Trophoblast cell (in vitro differentiated cells and primary cell): ENCODE measurements around the gene COBL.
A peak's percentile ranks its signal among the peaks of the same experiment; 100 is the strongest.

ENCODE experiments used
- DNase-seq, 2 donors: peaks; one replicate each; pipeline ENCODE4 v3.0.0-alpha.2; 2016
- H2AFZ ChIP-seq: 2 replicates; pipeline ENCODE4 v1.6.1; 2013; ENCODE audit warnings: low read length, moderate library complexity, mild to moderate bottlenecking; ENCODE audit not compliant: insufficient read depth, poor library complexity
- H2AK5ac ChIP-seq: 2 replicates; pipeline ENCODE4 v1.6.1; 2013; ENCODE audit warnings: mild to moderate bottlenecking, low read length
- H2BK120ac ChIP-seq: 2 replicates; pipeline ENCODE4 v1.6.1; 2013; ENCODE audit warnings: low read length, mild to moderate bottlenecking, moderate library complexity; ENCODE audit not compliant: insufficient read depth, poor library complexity
- H2BK12ac ChIP-seq: 2 replicates; pipeline ENCODE4 v1.6.1; 2013; ENCODE audit warnings: mild to moderate bottlenecking, low read length, moderate library complexity
- H2BK5ac ChIP-seq: 2 replicates; pipeline ENCODE4 v1.6.1; 2013; ENCODE audit warnings: low read length, low read depth, moderate library complexity, mild to moderate bottlenecking; ENCODE audit not compliant: poor library complexity
- H3K14ac ChIP-seq: 2 replicates; pipeline ENCODE4 v1.6.1; 2013; ENCODE audit warnings: mild to moderate bottlenecking, low read length
- H3K18ac ChIP-seq: 2 replicates; pipeline ENCODE4 v1.6.1; 2013; ENCODE audit warnings: mild to moderate bottlenecking, low read length
- H3K23ac ChIP-seq: 2 replicates; pipeline ENCODE4 v1.6.1; 2013; ENCODE audit warnings: low read length
- H3K27ac ChIP-seq: 2 replicates; pipeline ENCODE4 v1.5.1; 2013; ENCODE audit warnings: low read depth, mild to moderate bottlenecking, inconsistent platforms, low read length, moderate library complexity
- H3K27me3 ChIP-seq: 2 replicates; pipeline ENCODE4 v1.6.1; 2013; ENCODE audit warnings: inconsistent platforms, mild to moderate bottlenecking, low read length, moderate library complexity; ENCODE audit not compliant: insufficient read depth
- H3K36me3 ChIP-seq, 2 experiments: 1 replicate in 1 of 2; 2 replicates in 1 of 2; pipeline ENCODE4 v1.6.1; 2013; ENCODE audit warnings: low read length in 2 of 2, mild to moderate bottlenecking in 2 of 2, moderate library complexity in 1 of 2; ENCODE audit not compliant: insufficient read depth in 2 of 2, control insufficient read depth in 1 of 2
- H3K4ac ChIP-seq: 2 replicates; pipeline ENCODE4 v1.6.1; 2013; ENCODE audit warnings: low read depth, mild to moderate bottlenecking, low read length, moderate library complexity
- H3K4me1 ChIP-seq, 2 experiments: 1 replicate in 1 of 2; 2 replicates in 1 of 2; pipeline ENCODE4 v1.6.1; 2013; ENCODE audit warnings: low read length in 2 of 2, mild to moderate bottlenecking in 2 of 2, moderate library complexity in 1 of 2; ENCODE audit not compliant: insufficient read depth in 2 of 2, control insufficient read depth in 1 of 2
- H3K4me2 ChIP-seq: 2 replicates; pipeline ENCODE4 v1.6.1; 2013; ENCODE audit warnings: inconsistent platforms, mild to moderate bottlenecking, low read length, moderate library complexity
- H3K4me3 ChIP-seq: 2 replicates; pipeline ENCODE4 v1.5.1; 2013; ENCODE audit warnings: mild to moderate bottlenecking, low read depth, low read length, inconsistent platforms
- H3K79me1 ChIP-seq: one replicate; pipeline ENCODE4 v1.6.1; 2013; ENCODE audit warnings: low read length
- H3K79me2 ChIP-seq: 2 replicates; pipeline ENCODE4 v1.6.1; 2013; ENCODE audit warnings: low read length, mild to moderate bottlenecking; ENCODE audit not compliant: control insufficient read depth, insufficient read depth, poor library complexity
- H3K9ac ChIP-seq: 2 replicates; pipeline ENCODE4 v1.6.1; 2013; ENCODE audit warnings: mild to moderate bottlenecking, low read length
- H3K9me3 ChIP-seq: 2 replicates; pipeline ENCODE4 v1.6.1; 2013; ENCODE audit warnings: low read depth, mild to moderate bottlenecking, control low read depth, inconsistent platforms, low read length; ENCODE audit not compliant: insufficient read depth
- H4K12ac ChIP-seq: 2 replicates; pipeline ENCODE4 v1.6.1; 2013; ENCODE audit warnings: low read depth, mild to moderate bottlenecking, low read length, moderate library complexity
- H4K8ac ChIP-seq: 2 replicates; pipeline ENCODE4 v1.6.1; 2013; ENCODE audit warnings: low read depth, mild to moderate bottlenecking, low read length, moderate library complexity
- H4K91ac ChIP-seq: one replicate; pipeline ENCODE4 v1.6.1; 2013; ENCODE audit warnings: low read depth, mild to moderate bottlenecking, low read length, moderate library complexity
- WGBS: extraction: QIAGEN DNeasy Blood & Tissue Kit; methylation state at CpG from one replicate; pipeline ENCODE4 v1.1.7; 2013; ENCODE audit warnings: missing lambda C conversion rate; ENCODE audit not compliant: insufficient read length, insufficient coverage; ENCODE audit errors: extremely low coverage; 5-methylcytosine and 5-hydroxymethylcytosine counted together

Gene COBL

GRCh38 chr7:51046103-51046466, 270.5 kb downstream of the COBL start:
- Histone ChIP-seq H4K91ac (no peak overlapping the region), H3K18ac (no peak overlapping the region), H3K9me3 (no peaks in the 10 kb centered on the region), H3K79me1 (no peaks in the 10 kb centered on the region), H3K9ac (no peak overlapping the region), H4K12ac (no peak overlapping the region), H3K14ac (no peak overlapping the region), H3K23ac (no peak overlapping the region), H2BK12ac (no peak overlapping the region), H2AFZ (no peak overlapping the region), H3K4ac (no peak overlapping the region), H3K4me3 (no peak overlapping the region), H2BK5ac (no peak overlapping the region), H4K8ac (no peak overlapping the region), H3K4me2 (no peak overlapping the region), H3K27me3 (no peaks in the 10 kb centered on the region), H2AK5ac (no peak overlapping the region), H3K4me1 (no peaks in the 10 kb centered on the region), H2BK120ac (no peak overlapping the region), H3K79me2 (no peaks in the 10 kb centered on the region), H3K27ac (no peak overlapping the region), H3K36me3 (no peaks in the 10 kb centered on the region)
- DNase-seq = no peak
- no CpG with 5 or more reads among the region's 4 CpGs for WGBS

GRCh38 chr7:51045319-51046102, 271.1 kb downstream of the COBL start:
- no peak overlapping the region for H3K14ac ChIP-seq
- H3K79me1 ChIP-seq = no peaks in the 10 kb centered on the region
- H2AK5ac ChIP-seq = no peak overlapping the region
- no peak overlapping the region for H2BK5ac ChIP-seq
- no peak overlapping the region for H3K4me3 ChIP-seq
- no peaks in the 10 kb centered on the region for H3K9me3 ChIP-seq
- no peaks in the 10 kb centered on the region for H3K27me3 ChIP-seq
- H3K27ac ChIP-seq = no peak overlapping the region
- H4K8ac ChIP-seq = no peak overlapping the region
- H2AFZ ChIP-seq = no peak overlapping the region
- peak in 1 of 2 donors; percentile 46 for DNase-seq
- no peak overlapping the region for H2BK12ac ChIP-seq
- H3K9ac ChIP-seq = no peak overlapping the region
- H2BK120ac ChIP-seq = no peak overlapping the region
- no peak overlapping the region for H4K12ac ChIP-seq
- WGBS = no CpG with 5 or more reads among the region's 14 CpGs
- no peak overlapping the region for H3K18ac ChIP-seq
- H3K79me2 ChIP-seq = no peaks in the 10 kb centered on the region
- H3K4ac ChIP-seq = no peak overlapping the region
- H3K4me2 ChIP-seq = no peak overlapping the region
- no peak overlapping the region for H4K91ac ChIP-seq
- H3K36me3 ChIP-seq = no peaks in the 10 kb centered on the region
- no peaks in the 10 kb centered on the region for H3K4me1 ChIP-seq
- no peak overlapping the region for H3K23ac ChIP-seq

- no peak for DNase-seq
- no CpG with 5 or more reads among the region's 14 CpGs for WGBS
- no peak overlapping the region for H3K9ac ChIP-seq
- H3K23ac ChIP-seq = no peak overlapping the region
- H3K27me3 ChIP-seq = no peaks in the 10 kb centered on the region
- no peak overlapping the region for H3K14ac ChIP-seq
- no peaks in the 10 kb centered on the region for H3K4me1 ChIP-seq
- no peak overlapping the region for H3K4ac ChIP-seq
- H4K8ac ChIP-seq = no peak overlapping the region
- no peaks in the 10 kb centered on the region for H3K36me3 ChIP-seq
- H3K9me3 ChIP-seq = no peaks in the 10 kb centered on the region
- no peak overlapping the region for H3K27ac ChIP-seq
- H3K18ac ChIP-seq = no peak overlapping the region
- H2AFZ ChIP-seq = no peak overlapping the region
- no peak overlapping the region for H2BK5ac ChIP-seq
- H2BK120ac ChIP-seq = no peak overlapping the region
- H2BK12ac ChIP-seq = no peak overlapping the region
- H3K79me1 ChIP-seq = no peaks in the 10 kb centered on the region
- H2AK5ac ChIP-seq = no peak overlapping the region
- H4K91ac ChIP-seq = no peak overlapping the region
- H3K4me3 ChIP-seq = no peak overlapping the region
- no peaks in the 10 kb centered on the region for H3K79me2 ChIP-seq
- no peak overlapping the region for H3K4me2 ChIP-seq
- no peak overlapping the region for H4K12ac ChIP-seq
Observed at GRCh38 chr7:51043461-51043860, 273.1 kb downstream of the COBL start.

- Histone ChIP-seq H3K4me3 (no peak overlapping the region), H3K4me2 (no peak overlapping the region), H3K4ac (no peak overlapping the region), H3K79me2 (no peaks in the 10 kb centered on the region), H3K23ac (no peak overlapping the region), H3K9me3 (no peaks in the 10 kb centered on the region), H4K8ac (no peak overlapping the region), H3K14ac (no peak overlapping the region), H4K91ac (no peak overlapping the region), H3K79me1 (no peaks in the 10 kb centered on the region), H3K36me3 (no peaks in the 10 kb centered on the region), H2BK120ac (no peak overlapping the region), H3K27me3 (no peaks in the 10 kb centered on the region), H3K27ac (no peak overlapping the region), H3K9ac (no peak overlapping the region), H3K4me1 (no peaks in the 10 kb centered on the region), H3K18ac (no peak overlapping the region), H2BK5ac (no peak overlapping the region), H2AFZ (no peak overlapping the region), H2BK12ac (no peak overlapping the region), H2AK5ac (no peak overlapping the region), H4K12ac (no peak overlapping the region)
- no CpG with 5 or more reads among the region's 6 CpGs for WGBS
- no peak for DNase-seq
Observed at GRCh38 chr7:51040787-51041186, 275.8 kb downstream of the COBL start.
